Endothelial cell (in vitro differentiated cells): ENCODE results near the gene TMPO. TPM values are rescaled to one million over a fixed set of nuclear protein-coding genes. Genes with fewer than 3 reads are reported as not detected.
A peak's percentile ranks its signal among the peaks of the same experiment; 100 is the strongest.
"Not testable (repeated sequence)": the region's sequence is repeated elsewhere in the genome, so short reads cannot be mapped to it uniquely, and the experiment has no call there.

Source experiments
- DNase-seq: peaks from one replicate; pipeline ENCODE4 v3.0.0; 2021; ENCODE audit warnings: low spot score
- H3K27ac Mint-ChIP-seq: one replicate; pipeline ENCODE4 v1.8.0; 2021; ENCODE audit warnings: mixed read lengths, inconsistent platforms; ENCODE audit not compliant: unreplicated experiment
- H3K27me3 Mint-ChIP-seq: one replicate; pipeline ENCODE4 v1.8.0; 2021; ENCODE audit warnings: mild to moderate bottlenecking, moderate library complexity, mixed read lengths, inconsistent platforms; ENCODE audit not compliant: unreplicated experiment
- H3K36me3 Mint-ChIP-seq: one replicate; pipeline ENCODE4 v1.8.0; 2021; ENCODE audit warnings: mild to moderate bottlenecking, low read depth, mixed read lengths, inconsistent platforms; ENCODE audit not compliant: unreplicated experiment
- H3K4me1 Mint-ChIP-seq: one replicate; pipeline ENCODE4 v1.8.0; 2021; ENCODE audit warnings: mild to moderate bottlenecking, mixed read lengths, inconsistent platforms; ENCODE audit not compliant: unreplicated experiment
- H3K4me3 Mint-ChIP-seq: one replicate; pipeline ENCODE4 v1.8.0; 2021; ENCODE audit warnings: mild to moderate bottlenecking, mixed read lengths, inconsistent platforms; ENCODE audit not compliant: unreplicated experiment
- H3K9me3 Mint-ChIP-seq: one replicate; pipeline ENCODE4 v1.8.0; 2021; ENCODE audit warnings: mixed read lengths, inconsistent platforms; ENCODE audit not compliant: unreplicated experiment
- total RNA-seq: library from RNA; stranded (reverse); fragmentation: NEBNext Ultra II Directional; extraction: Animal tissue kit (Norgen Biotek cat#: 25700); gene quantifications from one replicate; pipeline ENCODE4 v1.2.1, GENCODE V29; 2021; ENCODE audit not compliant: unreplicated experiment
- TF ChIP-seq, protein P1 (sequence below): fragments of 200-600 bp; sonication (generic); IDR thresholded peaks from one replicate; pipeline ENCODE4 v1.5.0; 2021; ENCODE audit warnings: antibody characterized with exemption; ENCODE audit not compliant: unreplicated experiment

The TMPO gene
- total RNA-seq, 1 donor from 2014 or later: 125 TPM

GRCh38 chr12:98594050-98594835 is 78.9 kb downstream of the TMPO start:
- peaks cover 17% of the 10 kb centered on the region for H3K36me3 Mint-ChIP-seq
- H3K27ac Mint-ChIP-seq: peak overlapping the region; percentile 98
- TF ChIP-seq, protein P1, sequence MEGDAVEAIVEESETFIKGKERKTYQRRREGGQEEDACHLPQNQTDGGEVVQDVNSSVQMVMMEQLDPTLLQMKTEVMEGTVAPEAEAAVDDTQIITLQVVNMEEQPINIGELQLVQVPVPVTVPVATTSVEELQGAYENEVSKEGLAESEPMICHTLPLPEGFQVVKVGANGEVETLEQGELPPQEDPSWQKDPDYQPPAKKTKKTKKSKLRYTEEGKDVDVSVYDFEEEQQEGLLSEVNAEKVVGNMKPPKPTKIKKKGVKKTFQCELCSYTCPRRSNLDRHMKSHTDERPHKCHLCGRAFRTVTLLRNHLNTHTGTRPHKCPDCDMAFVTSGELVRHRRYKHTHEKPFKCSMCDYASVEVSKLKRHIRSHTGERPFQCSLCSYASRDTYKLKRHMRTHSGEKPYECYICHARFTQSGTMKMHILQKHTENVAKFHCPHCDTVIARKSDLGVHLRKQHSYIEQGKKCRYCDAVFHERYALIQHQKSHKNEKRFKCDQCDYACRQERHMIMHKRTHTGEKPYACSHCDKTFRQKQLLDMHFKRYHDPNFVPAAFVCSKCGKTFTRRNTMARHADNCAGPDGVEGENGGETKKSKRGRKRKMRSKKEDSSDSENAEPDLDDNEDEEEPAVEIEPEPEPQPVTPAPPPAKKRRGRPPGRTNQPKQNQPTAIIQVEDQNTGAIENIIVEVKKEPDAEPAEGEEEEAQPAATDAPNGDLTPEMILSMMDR: no peak
- H3K9me3 Mint-ChIP-seq: no peaks in the 10 kb centered on the region
- peak overlapping the region; percentile 99 for H3K4me3 Mint-ChIP-seq
- H3K4me1 Mint-ChIP-seq: peaks cover 20% of the 10 kb centered on the region
- DNase-seq: peak; percentile 24
- peaks cover 2% of the 10 kb centered on the region for H3K27me3 Mint-ChIP-seq

DNA sequence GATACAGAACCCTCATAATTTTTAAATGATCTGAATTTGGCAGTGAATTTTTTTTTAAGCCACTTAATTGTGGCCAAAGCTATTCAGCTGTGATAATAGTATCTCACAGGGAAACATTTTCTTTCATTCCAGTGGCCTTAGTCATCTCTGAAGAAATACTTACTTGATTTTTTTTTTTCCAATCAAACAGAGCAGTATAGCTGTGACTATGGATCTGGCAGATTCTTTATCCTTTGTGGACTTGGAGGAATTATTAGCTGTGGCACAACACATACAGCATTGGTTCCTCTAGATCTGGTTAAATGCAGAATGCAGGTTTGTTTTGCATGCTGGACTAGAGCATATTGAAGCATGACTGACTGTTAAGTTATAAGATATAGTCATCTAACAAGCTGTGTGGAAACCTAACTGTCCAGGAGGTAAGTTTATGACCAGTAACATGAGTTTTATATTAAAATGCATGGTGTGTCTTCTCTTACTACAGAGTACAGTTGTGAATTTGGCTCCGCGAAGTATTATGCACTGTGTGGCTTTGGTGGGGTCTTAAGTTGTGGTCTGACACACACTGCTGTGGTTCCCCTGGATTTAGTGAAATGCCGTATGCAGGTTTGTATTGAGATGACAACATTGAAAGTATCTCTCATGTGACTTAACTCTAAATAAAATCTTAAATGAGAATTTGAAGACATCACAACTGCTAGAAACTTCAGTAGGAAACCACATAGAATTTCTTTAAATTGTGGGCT is 80.0 kb downstream of the TMPO start:
- Mint-ChIP-seq H3K4me1 (peaks cover 20% of the 10 kb centered on the region), H3K27ac (no peak overlapping the region), H3K9me3 (no peaks in the 10 kb centered on the region), H3K36me3 (peaks cover 17% of the 10 kb centered on the region), H3K27me3 (peaks cover 2% of the 10 kb centered on the region), H3K4me3 (peak overlapping the region; percentile 99)
- no peak for DNase-seq
- TF ChIP-seq, protein P1: no peak

DNA sequence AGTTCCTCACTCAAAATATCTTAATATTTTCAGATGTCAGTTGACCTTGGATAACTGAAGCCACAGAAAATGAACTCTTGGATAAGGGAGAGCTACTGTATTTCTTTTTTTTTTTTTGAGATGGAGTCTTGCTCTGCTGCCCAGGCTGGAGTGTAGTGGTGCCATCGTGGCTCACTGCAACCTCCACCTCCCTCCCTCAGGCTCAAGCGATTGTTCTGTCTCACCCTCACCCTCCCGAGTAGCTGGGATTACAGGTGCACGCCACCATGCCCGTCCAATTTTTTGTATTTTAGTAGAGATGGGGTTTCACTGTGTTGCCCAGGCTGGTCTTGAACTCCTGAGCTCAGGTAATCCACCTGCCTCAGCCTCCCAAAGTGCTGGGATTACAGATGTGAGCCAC is 81.9 kb downstream of the TMPO start:
- not testable (repeated sequence) for H3K9me3 Mint-ChIP-seq, H3K27me3 Mint-ChIP-seq, H3K27ac Mint-ChIP-seq, H3K4me3 Mint-ChIP-seq, DNase-seq
- H3K4me1 Mint-ChIP-seq: peaks cover 18% of the 10 kb centered on the region
- peaks cover 26% of the 10 kb centered on the region for H3K36me3 Mint-ChIP-seq

Other genes with a start within 250 kb of the TMPO start
- 718 TPM for gene SLC25A3, start 78.1 kb downstream of the TMPO start, total RNA-seq
- 47.4 TPM for gene IKBIP, start 129.2 kb downstream of the TMPO start, total RNA-seq
- 45.9 TPM for gene APAF1, start 129.7 kb downstream of the TMPO start, total RNA-seq